ENCODE results near the gene SENP1. TPM values are rescaled to one million over a fixed set of nuclear protein-coding genes. Genes with fewer than 3 reads are reported as not detected.

Gene SENP1
- total RNA-seq, 1 experiment from 2014 or later = 23.0 TPM

GRCh38 chr12:48018618-48018995, 87.3 kb downstream of the SENP1 start:
- no peak for DNase-seq
- intact Hi-C loops (cut with micrococcal nuclease; ENCODE audit: unreplicated experiment) = loop anchor here (2.0 kb wide), 1 partner anchor 18 kb away; no protein-coding TSS in a partner anchor
- no TSS peak for BruUV-seq (replicated peaks)
- CTCF ChIA-PET = no interaction called here
- no peaks in the 10 kb centered on the region for H3K36me3 ChIP-seq (ENCODE audit: low read depth)
- H4K20me1 ChIP-seq (ENCODE audit: insufficient read depth) = no peaks in the 10 kb centered on the region
- H3K9me2 ChIP-seq (ENCODE audit: insufficient read depth) = no peaks in the 10 kb centered on the region
- no peaks in the 10 kb centered on the region for H3K79me2 ChIP-seq (ENCODE audit: low read depth)
- no peaks in the 10 kb centered on the region for H3K9me3 ChIP-seq (ENCODE audit: insufficient read depth, low read depth)
- POLR2A ChIA-PET (ENCODE audit: unreplicated experiment) = no interaction called here
- no peak overlapping the region for H3K4me3 ChIP-seq
- TF ChIP-seq EZH2 (IDR thresholded peaks at IDR 0.05; ENCODE audit: low read depth) = no peak
- TF ChIP-seq CTCF (conservative IDR thresholded peaks at IDR 0.05) = no peak
- no peak overlapping the region for H3K4me2 ChIP-seq
- no peak overlapping the region for H3K27ac ChIP-seq
- peaks cover 58% of the 10 kb centered on the region for H3K27me3 ChIP-seq (ENCODE audit: insufficient read depth, low read depth)
- H2AFZ ChIP-seq = no peak overlapping the region
- peaks cover 16% of the 10 kb centered on the region for H3F3A ChIP-seq (ENCODE audit: insufficient read depth, low read depth)
- H3K4me1 ChIP-seq (replicated peaks; ENCODE audit: insufficient read depth) = peaks cover 28% of the 10 kb centered on the region

- intact Hi-C loops (cut with micrococcal nuclease; ENCODE audit: unreplicated experiment) = loop anchor here (2.0 kb wide), 1 partner anchor 17 kb away; no protein-coding TSS in a partner anchor
- Histone ChIP-seq H3K4me2 (no peak overlapping the region), H2AFZ (no peak overlapping the region), H3K9me2 (ENCODE audit: insufficient read depth) (no peaks in the 10 kb centered on the region), H4K20me1 (ENCODE audit: insufficient read depth) (no peaks in the 10 kb centered on the region), H3K36me3 (ENCODE audit: low read depth) (no peaks in the 10 kb centered on the region), H3K27me3 (ENCODE audit: insufficient read depth, low read depth) (peaks cover 64% of the 10 kb centered on the region), H3K4me1 (replicated peaks; ENCODE audit: insufficient read depth) (peaks cover 23% of the 10 kb centered on the region), H3K27ac (no peak overlapping the region), H3K9me3 (ENCODE audit: insufficient read depth, low read depth) (no peaks in the 10 kb centered on the region), H3K4me3 (no peak overlapping the region), H3F3A (ENCODE audit: insufficient read depth, low read depth) (peaks cover 10% of the 10 kb centered on the region), H3K79me2 (ENCODE audit: low read depth) (no peaks in the 10 kb centered on the region)
- TF ChIP-seq CTCF (conservative IDR thresholded peaks at IDR 0.05) (no peak), EZH2 (IDR thresholded peaks at IDR 0.05; ENCODE audit: low read depth) (no peak)
- no TSS peak for BruUV-seq (replicated peaks)
- ChIA-PET CTCF (no interaction called here), POLR2A (ENCODE audit: unreplicated experiment) (no interaction called here)
- DNase-seq = no peak
Observed at GRCh38 chr12:48017921-48018617, 87.8 kb downstream of the SENP1 start.

- H4K20me1 ChIP-seq (ENCODE audit: insufficient read depth) = no peaks in the 10 kb centered on the region
- H3K4me3 ChIP-seq = no peak overlapping the region
- H3K4me1 ChIP-seq (replicated peaks; ENCODE audit: insufficient read depth) = peaks cover 17% of the 10 kb centered on the region
- intact Hi-C loops (cut with micrococcal nuclease; ENCODE audit: unreplicated experiment) = no loop called here
- peaks cover 70% of the 10 kb centered on the region for H3K27me3 ChIP-seq (ENCODE audit: insufficient read depth, low read depth)
- H3K9me2 ChIP-seq (ENCODE audit: insufficient read depth) = no peaks in the 10 kb centered on the region
- no peaks in the 10 kb centered on the region for H3K36me3 ChIP-seq (ENCODE audit: low read depth)
- H3K79me2 ChIP-seq (ENCODE audit: low read depth) = no peaks in the 10 kb centered on the region
- no peak overlapping the region for H3K27ac ChIP-seq
- no peaks in the 10 kb centered on the region for H3K9me3 ChIP-seq (ENCODE audit: insufficient read depth, low read depth)
- peaks cover 5% of the 10 kb centered on the region for H3F3A ChIP-seq (ENCODE audit: insufficient read depth, low read depth)
- BruUV-seq (replicated peaks) = no TSS peak
- no peak for DNase-seq
- no peak overlapping the region for H2AFZ ChIP-seq
- no peak for TF ChIP-seq EZH2 (IDR thresholded peaks at IDR 0.05; ENCODE audit: low read depth)
- TF ChIP-seq CTCF (conservative IDR thresholded peaks at IDR 0.05) = no peak
- CTCF ChIA-PET = no interaction called here
- H3K4me2 ChIP-seq = no peak overlapping the region
- POLR2A ChIA-PET (ENCODE audit: unreplicated experiment) = no interaction called here
Observed at GRCh38 chr12:48017496-48017895, 88.4 kb downstream of the SENP1 start.
